Upper lobe of left lung (tissue), 4 donors: Measurements from ENCODE around the gene SYT12.

ENCODE experiments used
- CTCF ChIP-seq, 6 experiments: fragments of 450-650 bp in 4 of 6; fragments of 200-600 bp in 2 of 6; sonication (generic) in 2 of 6; IDR thresholded peaks; one replicate each; pipeline ENCODE4 v1.5.1; 2016 to 2019; ENCODE audit warnings: antibody characterized with exemption in 6 of 6
- EP300 ChIP-seq, 4 donors: sonication (generic); formaldehyde crosslinking; IDR thresholded peaks; one replicate each; pipeline ENCODE4 v1.5.1; 2017; ENCODE audit warnings: antibody characterized with exemption in 4 of 4, control low read depth in 2 of 4
- POLR2A ChIP-seq, 4 donors: fragments of 450-650 bp; IDR thresholded peaks; one replicate each; pipeline ENCODE4 v1.5.1; 2016 to 2017; ENCODE audit warnings: antibody characterized with exemption in 4 of 4, mild to moderate bottlenecking in 2 of 4
- POLR2AphosphoS5 ChIP-seq, 2 donors: sonication (generic); formaldehyde crosslinking; IDR thresholded peaks; one replicate each; pipeline ENCODE4 v1.5.1; 2017; ENCODE audit warnings: antibody characterized with exemption in 2 of 2

- TF ChIP-seq POLR2AphosphoS5 (IDR thresholded peaks at IDR 0.05) (no peak), EP300 (IDR thresholded peaks at IDR 0.05) (no peak), CTCF (IDR thresholded peaks at IDR 0.05) (no peak), POLR2A (IDR thresholded peaks at IDR 0.05) (no peak)
Observed at GRCh38 chr11:67041602-67042001, 18.7 kb downstream of the SYT12 start.
